BE2C (cell line): ENCODE data around the gene CD300LD.

ENCODE experiments used
- DNase-seq: peaks from one replicate; pipeline ENCODE4 v3.0.0-alpha.2; 2020
- H3K27me3 ChIP-seq: fragments of 250-450 bp; sonication (Bioruptor Pico); 2 replicates; pipeline ENCODE4 v1.5.1; 2020; ENCODE audit warnings: mild to moderate bottlenecking
- H3K36me3 ChIP-seq: fragments of 250-450 bp; sonication (Bioruptor Pico); 2 replicates; pipeline ENCODE4 v1.5.1; 2020; ENCODE audit warnings: mild to moderate bottlenecking
- H3K4me1 ChIP-seq: fragments of 250-450 bp; sonication (Bioruptor Pico); 2 replicates; pipeline ENCODE4 v1.5.1; 2020
- H3K4me3 ChIP-seq: 2 replicates; pipeline ENCODE4 v1.5.1; 2011; ENCODE audit warnings: low read depth, low read length
- H3K9me3 ChIP-seq: fragments of 250-450 bp; sonication (Bioruptor Pico); 2 replicates; pipeline ENCODE4 v1.5.1; 2020
- TF ChIP-seq, protein P1 (sequence below): IDR thresholded peaks from 2 replicates; pipeline ENCODE4 v1.5.1; 2012; ENCODE audit warnings: mild to moderate bottlenecking, low read depth, low read length

Gene CD300LD

DNA sequence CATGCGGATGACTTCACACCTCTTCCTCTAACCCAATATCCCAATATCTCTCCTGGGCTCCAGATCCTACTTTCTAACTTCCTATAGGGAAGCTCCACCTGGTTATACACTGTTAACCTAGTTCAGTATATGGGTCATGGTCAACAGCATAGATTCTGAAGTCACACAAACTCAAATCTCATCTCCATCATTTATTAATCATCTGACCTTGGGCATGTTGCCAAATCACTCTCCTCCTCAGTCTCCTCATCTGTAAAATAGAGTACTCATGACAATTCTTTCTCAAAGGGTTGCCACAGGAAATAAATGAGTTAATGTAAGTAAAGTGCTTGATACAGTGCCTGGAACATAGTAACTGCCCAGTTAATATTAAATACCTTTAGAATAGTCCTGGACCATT is 32.0 kb upstream of the CD300LD start:
- no peaks in the 10 kb centered on the region for H3K9me3 ChIP-seq
- H3K27me3 ChIP-seq: peaks cover 4% of the 10 kb centered on the region
- TF ChIP-seq, protein P1, sequence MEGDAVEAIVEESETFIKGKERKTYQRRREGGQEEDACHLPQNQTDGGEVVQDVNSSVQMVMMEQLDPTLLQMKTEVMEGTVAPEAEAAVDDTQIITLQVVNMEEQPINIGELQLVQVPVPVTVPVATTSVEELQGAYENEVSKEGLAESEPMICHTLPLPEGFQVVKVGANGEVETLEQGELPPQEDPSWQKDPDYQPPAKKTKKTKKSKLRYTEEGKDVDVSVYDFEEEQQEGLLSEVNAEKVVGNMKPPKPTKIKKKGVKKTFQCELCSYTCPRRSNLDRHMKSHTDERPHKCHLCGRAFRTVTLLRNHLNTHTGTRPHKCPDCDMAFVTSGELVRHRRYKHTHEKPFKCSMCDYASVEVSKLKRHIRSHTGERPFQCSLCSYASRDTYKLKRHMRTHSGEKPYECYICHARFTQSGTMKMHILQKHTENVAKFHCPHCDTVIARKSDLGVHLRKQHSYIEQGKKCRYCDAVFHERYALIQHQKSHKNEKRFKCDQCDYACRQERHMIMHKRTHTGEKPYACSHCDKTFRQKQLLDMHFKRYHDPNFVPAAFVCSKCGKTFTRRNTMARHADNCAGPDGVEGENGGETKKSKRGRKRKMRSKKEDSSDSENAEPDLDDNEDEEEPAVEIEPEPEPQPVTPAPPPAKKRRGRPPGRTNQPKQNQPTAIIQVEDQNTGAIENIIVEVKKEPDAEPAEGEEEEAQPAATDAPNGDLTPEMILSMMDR: no peak
- no peaks in the 10 kb centered on the region for H3K4me1 ChIP-seq
- no peak overlapping the region for H3K4me3 ChIP-seq
- no peak for DNase-seq
- no peaks in the 10 kb centered on the region for H3K36me3 ChIP-seq

DNA sequence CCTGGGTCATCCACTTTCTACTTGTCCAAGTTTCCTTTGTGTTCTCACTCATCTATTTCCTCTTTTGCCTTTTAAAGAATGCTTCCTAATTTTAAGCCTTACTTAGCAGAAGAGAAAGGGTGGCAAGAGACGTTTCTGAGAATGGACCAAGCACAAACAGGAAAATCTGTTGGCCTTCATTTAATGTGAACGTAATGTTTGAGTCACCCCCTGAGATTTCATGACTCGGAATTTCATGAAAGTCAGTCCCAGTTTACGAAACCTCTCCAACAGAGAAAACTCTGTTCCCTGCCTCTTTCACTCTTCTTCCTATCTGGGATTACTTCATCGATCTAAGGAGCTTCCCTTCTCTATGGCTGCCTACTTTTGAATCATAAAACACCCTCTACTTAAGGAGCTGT is 31.6 kb upstream of the CD300LD start, which contains the start of gene CD300E:
TSS of gene CD300E (minus strand) at position 46 of the 401 bp plus-strand sequence. CDS start 117 bp downstream, outside the sequence.
- peaks cover 8% of the 10 kb centered on the region for H3K27me3 ChIP-seq
- no peaks in the 10 kb centered on the region for H3K36me3 ChIP-seq
- H3K4me3 ChIP-seq: no peak within 1 kb of the TSS
- DNase-seq: no peak
- TF ChIP-seq, protein P1: no peak
- no peaks in the 10 kb centered on the region for H3K9me3 ChIP-seq
- H3K4me1 ChIP-seq: no peaks in the 10 kb centered on the region

DNA sequence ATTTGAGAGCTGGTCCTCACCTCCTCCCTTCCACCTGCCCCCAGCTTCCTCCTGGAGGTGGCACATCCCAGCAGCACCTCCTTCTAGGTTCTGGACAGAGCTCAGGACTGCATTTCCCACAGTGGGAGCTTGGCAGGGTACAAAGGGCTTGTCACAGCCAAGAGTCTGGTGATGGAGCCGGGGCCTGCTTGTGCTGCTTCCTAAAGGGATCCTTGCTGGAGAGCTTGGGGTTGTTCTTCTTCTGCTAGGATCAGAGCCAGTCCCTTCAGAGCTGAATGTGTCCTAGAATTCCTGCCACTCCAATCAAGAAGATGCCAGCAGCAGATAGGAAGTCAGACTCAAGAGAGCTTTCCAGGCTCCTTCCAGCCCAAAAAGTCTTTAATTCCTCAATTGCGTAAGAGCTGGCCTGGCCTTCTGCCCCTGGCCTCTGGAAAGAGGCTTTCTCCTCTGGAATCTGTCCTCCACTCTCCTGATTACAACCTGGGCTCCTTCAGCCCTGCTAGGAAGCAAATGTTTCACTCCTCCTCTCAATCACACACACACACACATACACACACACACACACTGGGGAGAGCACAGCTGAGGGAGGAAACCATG is 27.1 kb upstream of the CD300LD start:
- H3K4me1 ChIP-seq: no peaks in the 10 kb centered on the region
- H3K36me3 ChIP-seq: no peaks in the 10 kb centered on the region
- DNase-seq: no peak
- H3K4me3 ChIP-seq: no peak overlapping the region
- peaks cover 30% of the 10 kb centered on the region for H3K27me3 ChIP-seq
- TF ChIP-seq, protein P1: no peak
- H3K9me3 ChIP-seq: no peaks in the 10 kb centered on the region

DNA sequence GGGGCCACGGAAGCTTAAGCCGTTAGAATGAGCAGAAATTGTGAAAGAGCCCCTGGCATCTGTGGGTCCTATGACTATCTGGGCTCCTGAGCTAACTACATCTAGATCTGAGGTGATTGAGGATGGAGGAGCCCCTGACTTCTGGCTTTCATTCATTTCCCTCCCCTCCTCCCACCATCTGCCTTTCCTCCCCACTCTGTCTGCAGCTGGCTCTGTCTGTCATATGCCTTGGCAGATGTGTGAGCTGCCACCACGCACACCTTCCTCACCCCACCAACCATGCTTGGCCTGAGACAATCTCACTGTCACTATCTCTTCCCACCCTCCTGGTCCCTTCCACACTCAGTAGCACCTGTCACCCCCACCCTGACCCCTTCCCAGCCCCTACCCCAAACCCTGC is 26.4 kb upstream of the CD300LD start:
- Histone ChIP-seq H3K4me1 (no peaks in the 10 kb centered on the region), H3K36me3 (no peaks in the 10 kb centered on the region), H3K27me3 (peaks cover 30% of the 10 kb centered on the region), H3K4me3 (no peak overlapping the region), H3K9me3 (no peaks in the 10 kb centered on the region)
- TF ChIP-seq, protein P1: no peak
- DNase-seq: no peak

DNA sequence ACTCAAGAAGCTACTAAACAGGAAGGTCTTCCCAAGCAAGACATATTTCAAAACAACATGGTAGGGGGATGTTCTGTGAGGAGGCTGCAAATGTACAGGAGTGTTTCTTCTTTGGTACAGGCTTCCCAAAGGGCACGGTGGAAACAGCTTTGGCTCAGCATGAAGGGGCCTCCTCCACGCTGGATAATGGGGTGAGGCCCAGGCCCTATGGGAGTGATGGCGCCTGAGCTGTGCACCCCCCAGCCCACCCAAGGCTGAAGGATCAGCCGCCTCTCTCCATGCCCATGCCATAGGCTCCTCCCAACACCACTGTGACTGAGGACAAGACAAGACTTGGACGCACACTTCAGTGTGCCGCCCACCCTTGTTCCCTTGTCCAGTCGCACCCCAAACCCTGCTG is 24.6 kb upstream of the CD300LD start:
- H3K9me3 ChIP-seq: no peaks in the 10 kb centered on the region
- H3K36me3 ChIP-seq: no peaks in the 10 kb centered on the region
- H3K4me3 ChIP-seq: no peak overlapping the region
- no peak for DNase-seq
- TF ChIP-seq, protein P1: no peak
- peaks cover 31% of the 10 kb centered on the region for H3K27me3 ChIP-seq
- no peaks in the 10 kb centered on the region for H3K4me1 ChIP-seq

DNA sequence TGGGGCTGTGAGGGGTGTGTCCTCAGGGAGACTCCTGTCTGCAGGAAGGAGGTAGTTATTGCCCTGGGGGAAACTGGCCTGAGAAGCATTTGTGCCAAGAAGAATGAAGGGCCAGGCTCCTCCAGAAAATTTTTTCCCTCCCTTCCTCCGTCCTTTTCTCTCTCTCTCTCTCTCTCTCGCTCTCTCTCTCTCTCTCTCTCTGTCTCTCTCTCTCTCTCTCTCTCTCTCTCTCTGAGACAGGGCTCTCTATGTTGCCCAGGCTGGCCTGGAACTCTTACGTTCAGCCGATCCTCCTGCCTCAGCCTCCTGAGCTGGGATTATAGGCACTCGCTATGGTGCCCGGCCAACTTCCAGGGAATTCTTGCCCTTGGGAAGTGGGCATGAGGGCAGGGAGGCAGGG is 20.0 kb upstream of the CD300LD start:
- TF ChIP-seq, protein P1: no peak
- no peaks in the 10 kb centered on the region for H3K9me3 ChIP-seq
- DNase-seq: no peak
- no peaks in the 10 kb centered on the region for H3K4me1 ChIP-seq
- H3K4me3 ChIP-seq: no peak overlapping the region
- H3K27me3 ChIP-seq: peaks cover 26% of the 10 kb centered on the region
- no peaks in the 10 kb centered on the region for H3K36me3 ChIP-seq
